Measurements from ENCODE around the gene SYNPR.

Gene SYNPR

DNA sequence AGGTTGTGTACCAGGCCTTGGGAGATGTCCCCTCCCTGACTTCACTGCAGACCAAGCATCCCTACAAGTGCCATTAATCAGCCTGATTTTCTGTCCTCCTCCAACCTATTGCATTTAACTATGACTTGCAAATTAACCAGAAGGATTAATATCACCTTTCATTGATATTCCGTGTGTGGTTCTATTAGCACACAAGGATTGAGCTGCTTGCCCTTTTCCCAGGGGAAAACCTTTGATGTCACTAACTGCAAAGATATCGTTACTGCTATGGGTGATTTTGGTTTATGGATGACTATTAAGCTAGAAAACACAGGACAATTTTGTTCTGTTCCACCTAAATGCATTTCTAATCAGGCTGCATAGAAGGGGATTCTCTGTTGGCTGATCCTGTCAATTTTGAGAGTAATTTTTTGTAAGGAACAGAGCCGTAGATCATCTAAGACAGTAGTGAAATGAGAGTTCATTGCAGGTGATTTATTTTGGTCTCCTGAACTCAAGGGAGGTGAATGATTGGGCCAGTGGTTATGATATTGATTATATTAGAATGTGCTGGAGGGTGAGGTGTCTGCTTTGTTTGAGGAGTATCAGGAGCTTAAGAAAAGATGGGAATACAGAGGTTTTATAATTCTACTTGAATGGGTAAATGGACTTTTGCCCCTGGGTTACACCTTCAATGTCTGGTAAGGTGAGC lies 196.9 kb downstream of the SYNPR start:
- DNase-seq: no peak

DNA sequence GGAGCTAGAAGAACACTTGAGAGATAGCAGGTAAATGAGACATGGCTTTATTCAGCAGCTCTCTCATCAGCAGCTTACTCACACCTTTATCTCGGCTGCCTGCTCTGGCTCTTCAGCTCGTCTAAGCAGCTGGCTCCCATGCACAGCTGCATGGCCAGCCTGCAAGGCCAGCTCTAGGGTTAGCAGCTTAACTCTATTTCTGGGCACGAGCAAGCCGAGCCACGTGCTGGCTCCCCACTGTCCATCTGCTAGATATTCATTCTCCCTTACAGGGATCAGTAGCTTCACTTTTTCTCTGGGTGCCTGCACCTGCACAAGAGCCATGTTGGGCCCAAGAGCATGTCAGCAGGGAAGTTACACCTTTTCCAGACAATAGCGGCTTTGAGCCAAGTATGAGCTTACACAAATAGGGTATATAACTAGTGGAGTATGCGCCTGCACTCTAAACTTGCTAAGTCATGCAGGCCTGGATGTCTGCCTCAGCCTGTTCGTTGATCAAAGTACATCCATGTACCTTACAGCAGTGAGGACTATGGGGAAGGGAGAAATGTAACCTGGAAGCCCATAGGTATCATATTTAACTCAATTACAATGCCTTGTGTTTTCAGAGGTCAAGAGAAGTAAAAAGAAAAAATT lies 199.5 kb downstream of the SYNPR start:
- DNase-seq: no peak

DNA sequence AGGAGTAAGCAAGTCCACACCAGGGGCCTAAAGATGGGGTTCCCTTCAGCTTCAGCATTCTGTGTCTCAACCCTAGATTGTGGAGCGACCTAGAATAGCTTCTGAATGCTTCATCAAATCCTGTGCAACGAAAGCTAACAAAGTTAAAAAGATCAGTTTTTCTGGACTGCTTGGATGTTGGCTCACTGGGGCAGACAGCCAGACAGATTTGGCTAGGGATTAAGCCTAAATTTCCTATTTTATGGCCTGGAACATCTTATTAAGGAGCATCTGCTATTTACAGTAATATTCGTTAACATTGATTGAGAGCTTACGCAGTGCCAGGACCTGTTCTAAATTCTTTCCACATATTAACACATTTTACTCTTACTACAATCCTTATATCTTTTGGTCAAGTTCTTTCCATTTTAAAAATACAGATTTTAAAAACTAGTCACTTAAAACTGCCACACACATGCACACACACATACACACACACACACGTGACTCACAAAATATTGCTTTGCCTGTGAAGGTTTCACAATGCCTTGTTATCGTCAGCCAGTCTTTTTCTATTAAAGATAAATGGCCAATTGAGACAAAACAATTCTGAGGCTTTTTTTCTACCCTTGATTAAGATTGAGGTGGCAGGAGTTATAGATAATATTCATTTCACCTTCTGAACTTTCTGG lies 201.0 kb downstream of the SYNPR start:
- DNase-seq: no peak

GRCh38 chr3:63479661-63480035 lies 201.5 kb downstream of the SYNPR start:
- DNase-seq: no peak

- DNase-seq: no peak
Measured at GRCh38 chr3:63481627-63482026, 203.5 kb downstream of the SYNPR start.

GRCh38 chr3:63482341-63482740 lies 204.2 kb downstream of the SYNPR start:
- DNase-seq: no peak

DNA sequence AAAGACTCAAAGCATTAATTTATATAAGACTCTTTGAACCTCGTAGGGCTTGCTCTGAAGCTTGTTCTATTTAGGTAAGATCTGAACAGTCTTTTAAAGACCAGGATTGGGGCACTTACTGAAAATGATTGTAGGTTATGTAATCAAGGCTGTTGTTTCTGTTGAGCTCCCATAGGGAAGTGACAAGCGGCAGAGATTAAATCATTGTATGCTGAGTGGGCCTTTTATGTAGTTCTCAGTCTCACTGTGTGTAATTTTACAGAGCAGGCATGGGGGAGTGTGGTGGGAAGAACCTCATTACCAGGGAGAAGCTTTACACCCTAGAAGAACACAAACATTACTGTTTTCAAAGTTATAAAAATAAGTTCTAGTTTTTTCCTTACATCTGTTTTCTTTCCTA lies 214.4 kb downstream of the SYNPR start:
- no peak for DNase-seq

DNA sequence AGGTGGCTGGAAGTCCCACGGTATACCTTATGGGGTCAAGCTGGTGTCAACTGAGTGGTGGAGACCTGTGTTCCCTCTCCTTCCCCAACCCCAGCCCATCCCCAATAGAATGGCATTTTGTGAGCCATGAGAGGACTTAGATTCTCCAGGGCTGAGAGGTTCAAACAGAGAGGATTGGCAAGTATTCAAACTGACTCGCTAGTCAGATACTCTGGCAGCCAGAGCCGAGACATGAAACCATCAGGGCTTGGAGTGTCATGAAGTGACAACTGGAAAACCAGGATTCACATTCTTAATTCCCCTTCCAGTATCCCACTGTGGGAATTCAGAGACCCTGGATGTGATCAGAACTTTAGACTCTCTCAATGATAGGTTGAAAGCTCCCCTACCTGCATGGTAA lies 215.0 kb downstream of the SYNPR start:
- DNase-seq: no peak

- DNase-seq: no peak
Measured at GRCh38 chr3:63494646-63495045, 216.5 kb downstream of the SYNPR start.

- DNase-seq: no peak
Measured at GRCh38 chr3:63497641-63498040, 219.5 kb downstream of the SYNPR start.

GRCh38 chr3:63500196-63500595 lies 222.1 kb downstream of the SYNPR start:
- no peak for DNase-seq

DNA sequence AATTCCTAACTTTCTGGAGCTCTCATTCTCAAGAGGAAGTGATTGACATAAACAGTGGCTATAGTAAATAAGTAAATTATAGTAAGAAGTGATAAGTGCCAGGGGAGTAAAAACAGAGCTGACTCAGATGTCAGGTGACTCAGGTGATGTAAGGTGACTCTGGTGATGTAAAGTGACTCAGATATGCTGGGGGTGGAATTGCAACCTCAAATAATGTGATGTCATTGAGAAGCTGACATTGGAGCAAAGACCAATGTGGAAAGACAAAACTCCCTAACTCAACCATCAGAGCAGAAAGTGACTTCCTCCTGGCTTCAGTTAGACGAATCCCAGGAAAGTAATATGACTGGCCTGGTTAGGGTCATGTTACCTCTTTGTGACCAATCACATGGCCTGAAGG lies 230.2 kb downstream of the SYNPR start:
- DNase-seq: no peak

- DNase-seq: no peak
Measured at GRCh38 chr3:63508771-63509170, 230.7 kb downstream of the SYNPR start.

DNA sequence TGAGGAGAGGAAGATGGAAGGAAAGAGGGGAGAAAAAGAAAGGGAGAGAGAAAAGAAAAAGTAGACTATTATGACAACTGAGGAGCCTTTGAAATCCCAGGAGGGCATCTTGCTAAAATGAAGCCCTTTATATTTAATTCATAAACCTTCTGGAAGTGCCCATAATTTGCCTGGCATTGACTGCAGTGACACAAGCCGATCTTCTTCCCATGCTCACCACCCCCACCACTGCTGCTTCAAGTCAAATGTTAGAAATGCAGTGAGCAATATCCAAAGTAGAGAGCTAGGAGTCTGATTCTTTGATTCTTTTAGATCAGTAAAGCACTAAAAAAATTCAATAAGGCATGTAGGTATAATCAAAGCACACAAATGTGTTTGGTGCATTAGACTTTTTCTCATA lies 235.7 kb downstream of the SYNPR start:
- no peak for DNase-seq

DNA sequence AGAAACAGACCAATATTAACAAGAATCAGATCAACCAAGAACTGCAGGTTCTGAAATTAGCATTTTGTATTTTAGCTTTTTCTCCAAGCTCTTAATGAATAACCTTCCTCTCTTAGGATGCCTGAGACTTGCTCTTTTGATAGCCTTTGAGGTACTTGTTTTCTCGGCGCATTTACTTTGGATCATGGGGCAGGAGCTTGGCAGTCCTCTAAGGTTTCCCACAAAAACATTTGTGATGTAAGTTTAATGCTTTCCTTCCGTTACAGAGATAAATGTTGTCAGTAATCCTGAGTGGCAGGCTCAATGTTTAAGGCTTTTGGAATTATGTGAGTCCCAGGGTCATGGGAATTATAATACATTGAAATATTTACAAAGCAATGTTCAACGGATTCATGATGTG lies 236.6 kb downstream of the SYNPR start:
- no peak for DNase-seq

DNA sequence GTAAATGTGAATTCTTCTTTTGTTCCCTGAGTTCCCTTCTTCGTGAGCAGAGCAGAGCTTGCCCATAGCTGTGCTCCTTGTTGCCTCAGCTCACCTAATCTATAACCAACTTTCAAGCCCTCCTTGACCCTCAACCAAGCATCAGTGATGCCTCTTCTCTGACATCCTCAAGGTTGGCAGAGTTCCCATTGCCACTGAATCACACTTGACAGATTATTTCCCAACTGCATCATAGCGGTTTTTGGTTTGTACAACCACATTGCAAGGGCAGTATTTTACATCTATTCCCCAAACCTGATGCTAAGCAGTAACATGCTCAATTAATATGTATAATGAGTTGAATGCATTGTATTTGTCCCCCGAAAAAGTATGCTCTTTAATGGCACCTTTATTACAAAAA lies 241.3 kb downstream of the SYNPR start:
- no peak for DNase-seq

- DNase-seq: no peak
Measured at GRCh38 chr3:63521657-63522056, 243.5 kb downstream of the SYNPR start.

DNA sequence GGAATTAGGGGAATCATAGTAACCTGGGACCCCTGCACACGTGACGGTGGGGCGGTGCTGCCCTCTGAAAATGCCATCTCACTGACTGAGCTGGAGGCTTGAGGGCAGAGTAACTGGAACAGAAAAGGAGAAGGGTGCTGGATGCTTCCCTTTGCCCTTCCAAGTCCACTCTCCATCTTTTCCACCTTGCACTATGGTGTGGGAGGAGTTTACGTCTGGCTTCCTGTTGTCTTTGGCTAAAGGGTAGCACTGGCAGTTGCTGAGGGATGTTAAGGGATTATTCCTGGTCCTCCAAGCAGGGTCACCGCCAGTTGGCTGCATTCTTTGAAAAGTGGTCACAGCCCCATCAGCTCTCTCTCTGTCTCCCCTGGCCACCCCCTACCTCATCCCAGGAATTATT lies 245.0 kb downstream of the SYNPR start:
- no peak for DNase-seq

GRCh38 chr3:63528325-63529000 lies 250.4 kb downstream of the SYNPR start:
- no peak for DNase-seq

GRCh38 chr3:63532521-63532920 lies 254.4 kb downstream of the SYNPR start:
- DNase-seq: no peak

DNA sequence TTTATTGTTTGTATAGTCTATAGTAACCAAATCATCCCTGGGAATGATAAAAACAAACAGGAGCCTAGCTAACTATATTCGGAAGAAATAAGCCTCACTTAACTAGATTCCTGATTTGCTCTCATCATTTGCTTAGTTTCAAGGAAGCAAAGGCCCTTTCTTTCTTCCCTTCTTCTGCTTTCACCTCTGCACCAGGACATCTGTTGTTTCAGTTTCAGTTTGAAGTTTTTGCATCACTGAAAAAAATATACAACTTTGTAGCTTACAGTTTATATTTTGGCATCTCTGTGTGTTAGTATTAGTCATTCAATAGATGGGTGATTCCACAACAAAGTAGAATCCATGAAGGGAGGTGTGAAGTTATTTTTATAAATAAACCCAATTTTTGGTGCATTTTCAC lies 260.8 kb downstream of the SYNPR start:
- DNase-seq: no peak

GRCh38 chr3:63555767-63556166 lies 277.7 kb downstream of the SYNPR start:
- DNase-seq: no peak

- no peak for DNase-seq
Measured at GRCh38 chr3:63556401-63556800, 278.3 kb downstream of the SYNPR start.

DNA sequence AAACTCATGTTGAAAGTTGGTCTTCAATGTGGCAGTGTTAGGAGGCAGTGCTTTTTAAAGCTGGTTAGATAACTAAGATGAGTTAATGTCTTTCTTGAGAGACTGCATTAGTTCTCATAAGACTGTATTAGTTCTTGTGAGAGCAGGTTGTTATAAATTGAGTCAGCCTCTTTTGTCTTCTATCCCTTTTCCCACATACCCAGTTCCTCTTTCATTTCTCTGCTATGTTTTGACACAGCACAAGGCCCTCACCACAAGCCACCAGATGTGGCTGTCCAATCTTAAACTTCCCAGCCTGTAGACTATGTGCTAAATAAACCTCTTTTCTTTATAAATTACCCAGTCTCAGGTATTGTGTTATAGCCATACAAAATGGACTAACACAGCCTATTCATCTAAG lies 279.8 kb downstream of the SYNPR start:
- no peak for DNase-seq

Measured in activated T-cell treated with anti-CD3 and anti-CD28 coated beads, Interleukin-2, amount 50 U/mL, for 48 hours (primary cell).